ENCODE results near the gene ATP9A.

ATP9A gene

GRCh38 chr20:51661609-51662178 lies 106.5 kb downstream of the ATP9A start (continued):
- TF ChIP-seq ZNF26 (tag by site-specific recombination; IDR thresholded peaks at IDR 0.05) (no peak; the same call in 1 of the 2 replicates), ZNF843 (tag by site-specific recombination; IDR thresholded peaks at IDR 0.05) (peak; percentile 36; the same call in 1 of the 2 replicates), ZBTB8A (tag by site-specific recombination; IDR thresholded peaks at IDR 0.05) (no peak), BCL11A (tag by site-specific recombination; IDR thresholded peaks at IDR 0.05; ENCODE audit: low read depth) (0 out of 2 replicates have a peak, but pooled peaks have one; percentile 40), PRDM6 (tag by site-specific recombination; IDR thresholded peaks at IDR 0.05) (peak; percentile 43; the same call in 1 of the 2 replicates), ZNF610 (tag by site-specific recombination; IDR thresholded peaks at IDR 0.05; ENCODE audit: borderline replicate concordance) (no peak), PRDM10 (tag by site-specific recombination; IDR thresholded peaks at IDR 0.05) (0 out of 2 replicates have a peak, but pooled peaks have one; percentile 11), ZNF555 (tag by site-specific recombination; conservative IDR thresholded peaks at IDR 0.05) (no peak), WT1 (tag by site-specific recombination; IDR thresholded peaks at IDR 0.05) (peak; percentile 22; the same call in 1 of the 2 replicates), TCF7L2 (IDR thresholded peaks at IDR 0.05; ENCODE audit: borderline replicate concordance, low read depth, low read length) (peak; percentile 63; the same call in 1 of the 2 replicates), GLIS2 (tag by site-specific recombination; IDR thresholded peaks at IDR 0.05) (0 out of 2 replicates have a peak, but pooled peaks have one; percentile 17), ZNF670 (tag by site-specific recombination; IDR thresholded peaks at IDR 0.05; ENCODE audit: low read depth) (no peak), KLF17 (tag by site-specific recombination; IDR thresholded peaks at IDR 0.05) (0 out of 2 replicates have a peak, but pooled peaks have one; percentile 27), ZNF473 (tag by site-specific recombination; IDR thresholded peaks at IDR 0.05) (no peak), GLI2 (tag by site-specific recombination; IDR thresholded peaks at IDR 0.05; ENCODE audit: borderline replicate concordance, low read depth) (peak; percentile 14; the same call in 1 of the 2 replicates), ZNF274 (IDR thresholded peaks at IDR 0.05; ENCODE audit: low read length) (no peak), ZNF274 (tag by site-specific recombination; IDR thresholded peaks at IDR 0.05; ENCODE audit: borderline replicate concordance) (no peak), ZNF624 (tag by site-specific recombination; IDR thresholded peaks at IDR 0.05) (no peak), ZNF394 (tag by site-specific recombination; IDR thresholded peaks at IDR 0.05; ENCODE audit: borderline replicate concordance) (peak; percentile 50; the same call in 1 of the 2 replicates), BCL6B (tag by site-specific recombination; IDR thresholded peaks at IDR 0.05) (0 out of 2 replicates have a peak, but pooled peaks have one; percentile 5), ZNF501 (tag by site-specific recombination; IDR thresholded peaks at IDR 0.05) (no peak), ZNF18 (tag by site-specific recombination; IDR thresholded peaks at IDR 0.05) (0 out of 2 replicates have a peak, but pooled peaks have one; percentile 27), ZNF148 (tag by site-specific recombination; IDR thresholded peaks at IDR 0.05; ENCODE audit: borderline replicate concordance) (peak; percentile 24; the same call in 1 of the 2 replicates), ZNF404 (tag by site-specific recombination; IDR thresholded peaks at IDR 0.05) (no peak)

Measured in HEK293 (cell line).